ENCODE data around the gene PRSS23. TPM values are rescaled to one million over a fixed set of nuclear protein-coding genes. Genes with fewer than 3 reads are reported as not detected.
A peak's percentile ranks its signal among the peaks of the same experiment; 100 is the strongest.

Gene PRSS23
- polyA plus RNA-seq, 1 donor from 2014 or later: 3.6 TPM

DNA sequence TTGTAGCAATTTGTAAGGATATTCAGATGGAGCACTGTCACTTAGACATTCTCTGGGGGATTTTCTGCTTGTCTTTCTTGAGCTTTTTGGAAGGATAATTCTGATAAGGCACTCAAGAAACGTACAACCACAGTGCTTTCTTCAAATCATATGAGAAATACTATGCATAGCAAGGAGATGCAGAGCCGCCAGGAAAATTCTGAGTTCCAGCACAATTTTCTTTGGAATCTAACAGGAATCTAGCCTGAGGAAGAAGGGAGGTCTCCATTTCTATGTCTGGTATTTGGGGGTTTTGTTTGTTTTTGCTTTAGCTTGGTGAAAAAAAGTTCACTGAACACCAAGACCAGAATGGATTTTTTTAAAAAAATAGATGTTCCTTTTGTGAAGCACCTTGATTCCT lies 9.9 kb downstream of the PRSS23 start:
- Histone ChIP-seq H3K4me2 (ENCODE audit: low read length) (peak overlapping the region; percentile 17), H3F3A (ENCODE audit: insufficient read depth, low read length, poor library complexity, severe bottlenecking) (no peaks in the 10 kb centered on the region), H3K79me2 (replicated peaks; ENCODE audit: insufficient read depth, low read length) (peaks cover 11% of the 10 kb centered on the region), H3K9me3 (ENCODE audit: low read length) (no peaks in the 10 kb centered on the region), H3K9me2 (ENCODE audit: insufficient read depth, low read length) (no peaks in the 10 kb centered on the region), H3K27me3 (ENCODE audit: insufficient read depth, low read depth, low read length) (no peaks in the 10 kb centered on the region), H2AFZ (ENCODE audit: low read depth, low read length) (no peak overlapping the region), H4K20me1 (ENCODE audit: insufficient read depth) (no peaks in the 10 kb centered on the region), H3K9ac (ENCODE audit: low read length) (no peak overlapping the region), H3K36me3 (ENCODE audit: insufficient read depth, low read length) (no peaks in the 10 kb centered on the region), H3K4me3 (ENCODE audit: low read length) (peak overlapping the region; percentile 20), H3K27ac (ENCODE audit: low read length) (peak overlapping the region; percentile 22)
- TF ChIP-seq SMC3 (conservative IDR thresholded peaks at IDR 0.05; ENCODE audit: poor library complexity): no peak
- TF ChIP-seq EZH2 (IDR thresholded peaks at IDR 0.05; ENCODE audit: borderline replicate concordance, insufficient read depth, low read length, poor library complexity, severe bottlenecking): no peak
- TF ChIP-seq POLR2AphosphoS5 (IDR thresholded peaks at IDR 0.05): peak; percentile 27
- TF ChIP-seq MXI1 (conservative IDR thresholded peaks at IDR 0.05; ENCODE audit: poor library complexity, severe bottlenecking): no peak
- TF ChIP-seq, protein P1, sequence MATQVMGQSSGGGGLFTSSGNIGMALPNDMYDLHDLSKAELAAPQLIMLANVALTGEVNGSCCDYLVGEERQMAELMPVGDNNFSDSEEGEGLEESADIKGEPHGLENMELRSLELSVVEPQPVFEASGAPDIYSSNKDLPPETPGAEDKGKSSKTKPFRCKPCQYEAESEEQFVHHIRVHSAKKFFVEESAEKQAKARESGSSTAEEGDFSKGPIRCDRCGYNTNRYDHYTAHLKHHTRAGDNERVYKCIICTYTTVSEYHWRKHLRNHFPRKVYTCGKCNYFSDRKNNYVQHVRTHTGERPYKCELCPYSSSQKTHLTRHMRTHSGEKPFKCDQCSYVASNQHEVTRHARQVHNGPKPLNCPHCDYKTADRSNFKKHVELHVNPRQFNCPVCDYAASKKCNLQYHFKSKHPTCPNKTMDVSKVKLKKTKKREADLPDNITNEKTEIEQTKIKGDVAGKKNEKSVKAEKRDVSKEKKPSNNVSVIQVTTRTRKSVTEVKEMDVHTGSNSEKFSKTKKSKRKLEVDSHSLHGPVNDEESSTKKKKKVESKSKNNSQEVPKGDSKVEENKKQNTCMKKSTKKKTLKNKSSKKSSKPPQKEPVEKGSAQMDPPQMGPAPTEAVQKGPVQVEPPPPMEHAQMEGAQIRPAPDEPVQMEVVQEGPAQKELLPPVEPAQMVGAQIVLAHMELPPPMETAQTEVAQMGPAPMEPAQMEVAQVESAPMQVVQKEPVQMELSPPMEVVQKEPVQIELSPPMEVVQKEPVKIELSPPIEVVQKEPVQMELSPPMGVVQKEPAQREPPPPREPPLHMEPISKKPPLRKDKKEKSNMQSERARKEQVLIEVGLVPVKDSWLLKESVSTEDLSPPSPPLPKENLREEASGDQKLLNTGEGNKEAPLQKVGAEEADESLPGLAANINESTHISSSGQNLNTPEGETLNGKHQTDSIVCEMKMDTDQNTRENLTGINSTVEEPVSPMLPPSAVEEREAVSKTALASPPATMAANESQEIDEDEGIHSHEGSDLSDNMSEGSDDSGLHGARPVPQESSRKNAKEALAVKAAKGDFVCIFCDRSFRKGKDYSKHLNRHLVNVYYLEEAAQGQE (IDR thresholded peaks at IDR 0.05; ENCODE audit: borderline replicate concordance): peak; percentile 85
- TF ChIP-seq, protein P2, sequence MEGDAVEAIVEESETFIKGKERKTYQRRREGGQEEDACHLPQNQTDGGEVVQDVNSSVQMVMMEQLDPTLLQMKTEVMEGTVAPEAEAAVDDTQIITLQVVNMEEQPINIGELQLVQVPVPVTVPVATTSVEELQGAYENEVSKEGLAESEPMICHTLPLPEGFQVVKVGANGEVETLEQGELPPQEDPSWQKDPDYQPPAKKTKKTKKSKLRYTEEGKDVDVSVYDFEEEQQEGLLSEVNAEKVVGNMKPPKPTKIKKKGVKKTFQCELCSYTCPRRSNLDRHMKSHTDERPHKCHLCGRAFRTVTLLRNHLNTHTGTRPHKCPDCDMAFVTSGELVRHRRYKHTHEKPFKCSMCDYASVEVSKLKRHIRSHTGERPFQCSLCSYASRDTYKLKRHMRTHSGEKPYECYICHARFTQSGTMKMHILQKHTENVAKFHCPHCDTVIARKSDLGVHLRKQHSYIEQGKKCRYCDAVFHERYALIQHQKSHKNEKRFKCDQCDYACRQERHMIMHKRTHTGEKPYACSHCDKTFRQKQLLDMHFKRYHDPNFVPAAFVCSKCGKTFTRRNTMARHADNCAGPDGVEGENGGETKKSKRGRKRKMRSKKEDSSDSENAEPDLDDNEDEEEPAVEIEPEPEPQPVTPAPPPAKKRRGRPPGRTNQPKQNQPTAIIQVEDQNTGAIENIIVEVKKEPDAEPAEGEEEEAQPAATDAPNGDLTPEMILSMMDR (IDR thresholded peaks at IDR 0.05; ENCODE audit: poor library complexity, severe bottlenecking): no peak
- peak; percentile 35 for TF ChIP-seq EP300 (conservative IDR thresholded peaks at IDR 0.05; ENCODE audit: poor library complexity, severe bottlenecking)

DNA sequence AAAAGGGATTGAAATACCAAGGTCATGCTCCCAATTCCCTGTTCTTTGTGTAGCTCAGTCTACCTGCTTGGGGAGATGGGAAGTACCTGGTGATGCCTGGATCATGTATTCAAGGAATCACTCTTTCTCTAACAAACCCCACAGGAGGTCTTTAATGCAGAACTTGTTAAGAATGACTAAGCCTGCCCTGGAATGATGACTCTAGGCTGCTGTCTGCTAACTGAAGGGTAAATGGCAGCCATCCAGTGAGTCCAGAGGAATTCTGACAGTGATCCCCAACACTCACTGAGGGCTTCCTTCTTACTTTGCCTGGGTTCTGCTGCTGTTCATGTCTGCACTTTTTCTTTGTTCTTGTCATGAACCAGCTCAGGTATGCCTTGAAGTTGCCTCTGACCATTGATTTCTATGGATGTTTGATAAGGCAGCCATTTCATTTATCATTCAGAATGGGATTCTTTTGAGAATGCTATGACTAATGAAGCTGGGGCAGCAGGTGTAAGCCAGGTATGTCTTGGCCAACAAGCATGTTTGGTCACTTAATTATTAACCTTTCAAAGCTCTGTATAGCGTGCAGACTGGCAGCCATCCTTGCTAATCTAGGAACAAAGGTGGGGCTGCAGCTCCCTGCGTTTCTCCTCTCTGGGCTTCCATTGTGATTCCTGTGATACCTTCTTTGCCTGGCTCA lies 11.4 kb downstream of the PRSS23 start:
- no peak overlapping the region for H3K27ac ChIP-seq (ENCODE audit: low read length)
- H3K9me3 ChIP-seq (ENCODE audit: low read length): no peaks in the 10 kb centered on the region
- no peaks in the 10 kb centered on the region for H3K27me3 ChIP-seq (ENCODE audit: insufficient read depth, low read depth, low read length)
- H3K4me2 ChIP-seq (ENCODE audit: low read length): no peak overlapping the region
- no peaks in the 10 kb centered on the region for H3K36me3 ChIP-seq (ENCODE audit: insufficient read depth, low read length)
- no peak overlapping the region for H2AFZ ChIP-seq (ENCODE audit: low read depth, low read length)
- no peak overlapping the region for H3K4me3 ChIP-seq (ENCODE audit: low read length)
- no peak overlapping the region for H3K9ac ChIP-seq (ENCODE audit: low read length)
- peaks cover 4% of the 10 kb centered on the region for H3K79me2 ChIP-seq (replicated peaks; ENCODE audit: insufficient read depth, low read length)
- H3F3A ChIP-seq (ENCODE audit: insufficient read depth, low read length, poor library complexity, severe bottlenecking): no peaks in the 10 kb centered on the region
- no peaks in the 10 kb centered on the region for H4K20me1 ChIP-seq (ENCODE audit: insufficient read depth)
- TF ChIP-seq, protein P2 (IDR thresholded peaks at IDR 0.05; ENCODE audit: poor library complexity, severe bottlenecking): no peak
- TF ChIP-seq MXI1 (conservative IDR thresholded peaks at IDR 0.05; ENCODE audit: poor library complexity, severe bottlenecking) (no peak), TAF1 (IDR thresholded peaks at IDR 0.05; ENCODE audit: low read depth) (no peak), EP300 (conservative IDR thresholded peaks at IDR 0.05; ENCODE audit: poor library complexity, severe bottlenecking) (no peak), EZH2 (IDR thresholded peaks at IDR 0.05; ENCODE audit: borderline replicate concordance, insufficient read depth, low read length, poor library complexity, severe bottlenecking) (no peak), RAD21 (conservative IDR thresholded peaks at IDR 0.05) (no peak), SMC3 (conservative IDR thresholded peaks at IDR 0.05; ENCODE audit: poor library complexity) (no peak), POLR2AphosphoS5 (IDR thresholded peaks at IDR 0.05) (no peak)
- TF ChIP-seq, protein P1 (IDR thresholded peaks at IDR 0.05; ENCODE audit: borderline replicate concordance): no peak
- H3K9me2 ChIP-seq (ENCODE audit: insufficient read depth, low read length): no peaks in the 10 kb centered on the region

Measured in neural cell (in vitro differentiated cells).